Measurements from ENCODE around the gene NALCN.

GRCh38 chr13:101453784-101454201 lies 37.5 kb upstream of the NALCN start:
- TF ChIP-seq POLR2AphosphoS5 (IDR thresholded peaks at IDR 0.05) = no peak
- TF ChIP-seq CTCF (IDR thresholded peaks at IDR 0.05) = peak in 2 of 4 experiments; percentile 10 to 24
- TF ChIP-seq POLR2A (IDR thresholded peaks at IDR 0.05) = no peak

Measured in gastroesophageal sphincter (tissue), 3 donors.